K562 (cell line): ENCODE results near the gene ATG4D. TPM values are rescaled to one million over a fixed set of nuclear protein-coding genes. Genes with fewer than 3 reads are reported as not detected.

ENCODE experiments used
- POLR2A ChIP-seq: fragments of 450-650 bp; conservative IDR thresholded peaks from 2 replicates; pipeline ENCODE4 v1.6.1; 2016
- POLR2G ChIP-seq: fragments of 200-400 bp; formaldehyde crosslinking; IDR thresholded peaks from 2 replicates; pipeline ENCODE4 v1.6.1; 2017; ENCODE audit warnings: low read depth, mild to moderate bottlenecking, antibody characterized with exemption, low read length, moderate library complexity
- RBM14 ChIP-seq: fragments of 200-400 bp; formaldehyde crosslinking; IDR thresholded peaks from 2 replicates; pipeline ENCODE4 v1.6.1; 2018; ENCODE audit warnings: low read depth, mild to moderate bottlenecking, low read length, moderate library complexity, borderline replicate concordance; ENCODE audit not compliant: insufficient read depth
- TBP ChIP-seq: optimal IDR thresholded peaks from 2 replicates; pipeline ENCODE3; 2011; ENCODE audit warnings: low read depth, low read length, improper control_type of control experiment
- polyA plus RNA-seq, 8 experiments: library from polyadenylated mRNA; depleted of rRNA in 4 of 8; stranded (reverse) in 5 of 8; unstranded in 3 of 8; fragments of >200 nt; fragmentation: Nextera tagmentation in 2 of 8; fragmentation: Illumina TruSeq in 1 of 8; extraction: Ambion mirVana in 2 of 8; extraction: Trizol in 1 of 8; gene quantifications; 2 replicates each; pipeline versions ENCODE4 v1.2.1 to v1.2.3, GENCODE V29; 2011 to 2014; ENCODE audit warnings: inconsistent platforms in 1 of 8, missing spikeins in 1 of 8
- total RNA-seq, 7 experiments: library from RNA; depleted of rRNA in 6 of 7; stranded (reverse); fragments of >200 nt in 6 of 7; fragmentation: Illumina TruSeq in 2 of 7; extraction: Trizol in 2 of 7; gene quantifications; 2 replicates each; pipeline versions ENCODE4 v1.2.1 to v1.2.3, GENCODE V29; 2011 to 2021; ENCODE audit warnings: low replicate concordance in 1 of 7
- TF ChIP-seq, protein P1 (sequence below): fragments of 250-450 bp; sonication (Bioruptor Pico); IDR thresholded peaks from 2 replicates; pipeline ENCODE4 v1.4.0; 2020; ENCODE audit warnings: mild to moderate bottlenecking, moderate library complexity

Gene ATG4D
- total and polyA plus RNA-seq, 9 of the 15 experiments (the other 6 are each of a cell fraction or from before 2014, with no cell fraction given) = 0.51 to 66.1 (median 22.9) TPM

DNA sequence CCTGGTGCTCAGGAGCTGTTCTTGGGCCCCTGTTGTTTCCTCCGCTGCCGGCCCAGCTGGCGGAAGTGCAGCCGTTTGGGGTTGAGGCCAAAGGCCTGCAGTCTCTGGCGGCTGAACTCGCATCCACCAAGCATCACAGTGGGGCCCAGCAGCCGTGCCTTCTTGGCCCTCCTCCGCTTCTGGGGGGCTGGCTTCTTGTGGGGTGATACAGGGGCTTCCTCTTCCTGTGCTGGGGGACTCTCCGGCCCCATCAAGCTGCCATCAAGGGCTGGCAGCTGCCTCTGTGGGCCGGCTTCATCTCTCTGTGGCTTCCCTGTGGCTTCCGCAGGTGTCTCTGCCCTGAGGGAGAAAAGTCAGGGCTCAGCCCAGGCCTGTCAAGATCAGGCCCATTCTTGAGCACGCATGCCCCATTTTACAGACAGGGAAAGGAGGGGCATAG, 10.3 kb downstream of the ATG4D start (continued):
- TF ChIP-seq, protein P1, sequence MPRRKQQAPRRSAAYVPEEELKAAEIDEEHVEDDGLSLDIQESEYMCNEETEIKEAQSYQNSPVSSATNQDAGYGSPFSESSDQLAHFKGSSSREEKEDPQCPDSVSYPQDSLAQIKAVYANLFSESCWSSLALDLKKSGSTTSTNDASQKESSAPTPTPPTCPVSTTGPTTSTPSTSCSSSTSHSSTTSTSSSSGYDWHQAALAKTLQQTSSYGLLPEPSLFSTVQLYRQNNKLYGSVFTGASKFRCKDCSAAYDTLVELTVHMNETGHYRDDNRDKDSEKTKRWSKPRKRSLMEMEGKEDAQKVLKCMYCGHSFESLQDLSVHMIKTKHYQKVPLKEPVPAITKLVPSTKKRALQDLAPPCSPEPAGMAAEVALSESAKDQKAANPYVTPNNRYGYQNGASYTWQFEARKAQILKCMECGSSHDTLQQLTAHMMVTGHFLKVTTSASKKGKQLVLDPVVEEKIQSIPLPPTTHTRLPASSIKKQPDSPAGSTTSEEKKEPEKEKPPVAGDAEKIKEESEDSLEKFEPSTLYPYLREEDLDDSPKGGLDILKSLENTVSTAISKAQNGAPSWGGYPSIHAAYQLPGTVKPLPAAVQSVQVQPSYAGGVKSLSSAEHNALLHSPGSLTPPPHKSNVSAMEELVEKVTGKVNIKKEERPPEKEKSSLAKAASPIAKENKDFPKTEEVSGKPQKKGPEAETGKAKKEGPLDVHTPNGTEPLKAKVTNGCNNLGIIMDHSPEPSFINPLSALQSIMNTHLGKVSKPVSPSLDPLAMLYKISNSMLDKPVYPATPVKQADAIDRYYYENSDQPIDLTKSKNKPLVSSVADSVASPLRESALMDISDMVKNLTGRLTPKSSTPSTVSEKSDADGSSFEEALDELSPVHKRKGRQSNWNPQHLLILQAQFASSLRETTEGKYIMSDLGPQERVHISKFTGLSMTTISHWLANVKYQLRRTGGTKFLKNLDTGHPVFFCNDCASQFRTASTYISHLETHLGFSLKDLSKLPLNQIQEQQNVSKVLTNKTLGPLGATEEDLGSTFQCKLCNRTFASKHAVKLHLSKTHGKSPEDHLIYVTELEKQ (CRISPR knock-in tag) = no peak
- peak; percentile 79 for TF ChIP-seq POLR2G
- 0 out of 2 replicates have a peak, but pooled peaks have one; percentile 26 for TF ChIP-seq RBM14
- no peak for TF ChIP-seq TBP
- 0 out of 2 replicates have a peak, but pooled peaks have one; percentile 2 for TF ChIP-seq POLR2A
